H9 (cell line): ENCODE results near the gene MTX3. TPM values are rescaled to one million over a fixed set of nuclear protein-coding genes. Genes with fewer than 3 reads are reported as not detected.

Experiments used
- DNase-seq: peaks from one replicate; pipeline ENCODE4 v3.0.0-alpha.2; 2017
- H2AFZ ChIP-seq: one replicate; pipeline ENCODE4 v1.6.1; 2013; ENCODE audit warnings: mild to moderate bottlenecking, low read length, control low read depth, moderate library complexity
- H2AK5ac ChIP-seq: 2 replicates; pipeline ENCODE4 v1.6.1; 2013; ENCODE audit warnings: low read length, control low read depth, mixed read lengths; ENCODE audit not compliant: insufficient read length
- H2BK120ac ChIP-seq: one replicate; pipeline ENCODE4 v1.6.1; 2013; ENCODE audit warnings: low read depth, mild to moderate bottlenecking, low read length, control low read depth, inconsistent platforms; ENCODE audit not compliant: poor library complexity, severe bottlenecking
- H2BK12ac ChIP-seq: 2 replicates; pipeline ENCODE4 v1.6.1; 2013; ENCODE audit warnings: low read length, control low read depth, mixed read lengths, low read depth; ENCODE audit not compliant: insufficient read length
- H2BK15ac ChIP-seq: 2 replicates; pipeline ENCODE4 v1.6.1; 2013; ENCODE audit warnings: low read depth, low read length, control low read depth
- H2BK20ac ChIP-seq: one replicate; pipeline ENCODE4 v1.6.1; 2013; ENCODE audit warnings: low read depth, mild to moderate bottlenecking, low read length, control low read depth, inconsistent platforms; ENCODE audit not compliant: poor library complexity, severe bottlenecking
- H2BK5ac ChIP-seq: 2 replicates; pipeline ENCODE4 v1.6.1; 2013; ENCODE audit warnings: low read length, control low read depth, mixed read lengths; ENCODE audit not compliant: insufficient read length
- H3K14ac ChIP-seq: 2 replicates; pipeline ENCODE4 v1.6.1; 2013; ENCODE audit warnings: low read length, control low read depth; ENCODE audit not compliant: insufficient read depth
- H3K18ac ChIP-seq: 2 replicates; pipeline ENCODE4 v1.6.1; 2013; ENCODE audit warnings: low read depth, mild to moderate bottlenecking, mixed read lengths, low read length, control low read depth; ENCODE audit not compliant: insufficient read length
- H3K23ac ChIP-seq: 2 replicates; pipeline ENCODE4 v1.6.1; 2013; ENCODE audit warnings: low read length, control low read depth, mixed read lengths, low read depth; ENCODE audit not compliant: insufficient read length
- H3K23me2 ChIP-seq: 2 replicates; pipeline ENCODE4 v1.6.1; 2013; ENCODE audit warnings: low read depth, mild to moderate bottlenecking, mixed read lengths, low read length, control low read depth; ENCODE audit not compliant: insufficient read length, poor library complexity, severe bottlenecking
- H3K27ac ChIP-seq: 2 replicates; pipeline ENCODE4 v1.5.1; 2013; ENCODE audit warnings: low read length, control low read depth, mixed read lengths, low read depth; ENCODE audit not compliant: insufficient read length
- H3K27me3 ChIP-seq: 2 replicates; pipeline ENCODE4 v1.6.1; 2013; ENCODE audit warnings: low read length, control low read depth, inconsistent platforms; ENCODE audit not compliant: insufficient read depth
- H3K4ac ChIP-seq: 2 replicates; pipeline ENCODE4 v1.6.1; 2013; ENCODE audit warnings: low read depth, mild to moderate bottlenecking, control low read depth, inconsistent platforms, low read length, moderate library complexity
- H3K4me1 ChIP-seq: 2 replicates; pipeline ENCODE4 v1.6.1; 2013; ENCODE audit warnings: low read length, control low read depth, inconsistent platforms; ENCODE audit not compliant: insufficient read depth
- H3K4me2 ChIP-seq: 2 replicates; pipeline ENCODE4 v1.6.1; 2013; ENCODE audit warnings: low read length, control low read depth, mixed read lengths; ENCODE audit not compliant: insufficient read length, insufficient read depth
- H3K56ac ChIP-seq: 2 replicates; pipeline ENCODE4 v1.6.1; 2013; ENCODE audit warnings: low read depth, mild to moderate bottlenecking, mixed read lengths, low read length, control low read depth; ENCODE audit not compliant: insufficient read length
- H3K79me1 ChIP-seq: 2 replicates; pipeline ENCODE4 v1.6.1; 2013; ENCODE audit warnings: low read depth, mild to moderate bottlenecking, moderate library complexity, low read length, control low read depth, inconsistent platforms; ENCODE audit not compliant: insufficient read depth, poor library complexity, severe bottlenecking
- H3K79me2 ChIP-seq: 2 replicates; pipeline ENCODE4 v1.6.1; 2013; ENCODE audit warnings: low read length, control low read depth, inconsistent platforms; ENCODE audit not compliant: insufficient read depth
- H3K9ac ChIP-seq: 2 replicates; pipeline ENCODE4 v1.6.1; 2013; ENCODE audit warnings: low read length, control low read depth, mixed read lengths; ENCODE audit not compliant: insufficient read length; ENCODE audit errors: extremely low read depth
- H3K9me3 ChIP-seq: one replicate; pipeline ENCODE4 v1.6.1; 2013; ENCODE audit warnings: low read depth, low read length, inconsistent platforms; ENCODE audit not compliant: control insufficient read depth
- H3T11ph ChIP-seq: one replicate; pipeline ENCODE4 v1.6.1; 2013; ENCODE audit warnings: mild to moderate bottlenecking, low read length, control low read depth, inconsistent platforms
- H4K20me1 ChIP-seq: one replicate; pipeline ENCODE4 v1.6.1; 2013; ENCODE audit not compliant: control insufficient read depth, insufficient read length, insufficient read depth
- H4K5ac ChIP-seq: 2 replicates; pipeline ENCODE4 v1.6.1; 2013; ENCODE audit warnings: low read depth, mild to moderate bottlenecking, mixed read lengths, low read length, control low read depth; ENCODE audit not compliant: insufficient read length
- H4K8ac ChIP-seq: replicated peaks from 2 replicates; pipeline ENCODE4 v1.6.1; 2013; ENCODE audit warnings: low read length, control low read depth, mixed read lengths, low read depth; ENCODE audit not compliant: insufficient read length
- H4K91ac ChIP-seq: 2 replicates; pipeline ENCODE4 v1.6.1; 2013; ENCODE audit warnings: low read depth, mild to moderate bottlenecking, moderate library complexity, mixed read lengths, low read length, control low read depth; ENCODE audit not compliant: insufficient read length
- H3K27ac Mint-ChIP-seq, 3 experiments: 2 replicates in 2 of 3; 3 replicates in 1 of 3; pipeline ENCODE4 v1.8.0; 2020 to 2021; ENCODE audit warnings: mixed read lengths in 3 of 3, mild to moderate bottlenecking in 1 of 3, moderate library complexity in 1 of 3
- H3K27me3 Mint-ChIP-seq: 2 replicates; pipeline ENCODE4 v1.8.0; 2021; ENCODE audit warnings: low read depth, mild to moderate bottlenecking, moderate library complexity, mixed read lengths
- H3K36me3 Mint-ChIP-seq, 3 experiments: 2 replicates in 2 of 3; 3 replicates in 1 of 3; pipeline ENCODE4 v1.8.0; 2020 to 2021; ENCODE audit warnings: low read depth in 3 of 3, mixed read lengths in 3 of 3; ENCODE audit not compliant: insufficient read depth in 1 of 3
- H3K4me1 Mint-ChIP-seq, 2 experiments: 2 replicates each; pipeline ENCODE4 v1.8.0; 2020; ENCODE audit warnings: mixed read lengths in 2 of 2
- H3K4me3 Mint-ChIP-seq, 2 experiments: 2 replicates in 1 of 2; 3 replicates in 1 of 2; pipeline ENCODE4 v1.8.0; 2020 to 2021; ENCODE audit warnings: mild to moderate bottlenecking in 2 of 2, mixed read lengths in 2 of 2, moderate library complexity in 1 of 2
- H3K9me3 Mint-ChIP-seq, 2 experiments: 2 replicates in 1 of 2; 3 replicates in 1 of 2; pipeline ENCODE4 v1.8.0; 2020; ENCODE audit warnings: mild to moderate bottlenecking in 2 of 2, mixed read lengths in 2 of 2, moderate library complexity in 1 of 2
- CTCF ChIP-seq: fragments of 200-600 bp; sonication (generic); conservative IDR thresholded peaks from 3 replicates; pipeline ENCODE4 v1.8.0; 2021; ENCODE audit warnings: antibody characterized with exemption, mild to moderate bottlenecking
- WGBS: extraction: QIAGEN DNeasy Blood & Tissue Kit; methylation state at CpG from one replicate; pipeline ENCODE4 v1.1.7; 2013; ENCODE audit warnings: missing lambda C conversion rate, low lambda C conversion rate, mixed read lengths; ENCODE audit not compliant: insufficient read length; ENCODE audit errors: extremely low coverage; 5-methylcytosine and 5-hydroxymethylcytosine counted together
- total RNA-seq: library from RNA; stranded (reverse); gene quantifications from 2 replicates; pipeline ENCODE4 v1.2.1, GENCODE V29; 2021

Gene MTX3
- total RNA-seq, 1 experiment from 2014 or later = 24.1 TPM

- Histone ChIP-seq H3K79me1 (no peaks in the 10 kb centered on the region), H3K9ac (no peak overlapping the region), H2BK12ac (no peak overlapping the region), H3K23me2 (no peaks in the 10 kb centered on the region), H2BK15ac (no peak overlapping the region), H3K18ac (no peak overlapping the region), H2BK5ac (no peak overlapping the region), H4K8ac (no peak overlapping the region), H3K4ac (no peak overlapping the region), H3K4me1 (peaks cover 12% of the 10 kb centered on the region), H2BK20ac (no peak overlapping the region), H3K27ac (no peak overlapping the region), H3K14ac (no peak overlapping the region), H4K91ac (no peak overlapping the region), H3T11ph (no peak overlapping the region), H2AK5ac (no peak overlapping the region), H3K79me2 (no peaks in the 10 kb centered on the region), H4K5ac (no peak overlapping the region), H3K9me3 (no peaks in the 10 kb centered on the region), H3K23ac (no peak overlapping the region), H3K4me2 (no peak overlapping the region), H2BK120ac (no peak overlapping the region), H3K56ac (no peak overlapping the region), H3K27me3 (no peaks in the 10 kb centered on the region), H4K20me1 (no peaks in the 10 kb centered on the region), H2AFZ (no peak overlapping the region)
- TF ChIP-seq CTCF = no peak
- Mint-ChIP-seq H3K27ac (peak overlapping the region; percentile 16 to 93 (median 65); a peak in 6 of 7 replicates), H3K4me3 (peak overlapping the region; percentile 23 to 43), H3K36me3 (peaks cover 2 to 5% (median 4%) of the 10 kb centered on the region in 3 experiments; a peak in 2 of 7 replicates), H3K9me3 (no peaks in the 10 kb centered on the region), H3K27me3 (no peaks in the 10 kb centered on the region), H3K4me1 (peaks cover 34 to 40% of the 10 kb centered on the region in 2 experiments)
- no CpG with 5 or more reads among the region's 1 CpG for WGBS
- DNase-seq = no peak
These were observed 11.6 kb upstream of the MTX3 start for GRCh38 chr5:80002677-80003076.
